CD4-positive, alpha-beta T cell treated with Interleukin-4 for 1 hour (primary cell): ENCODE results near the gene CSH2.

Experiments
- DNase-seq, 2 donors: peaks; one replicate each; pipeline ENCODE4 v3.0.0-alpha.2; 2020 to 2022

The CSH2 gene

DNA sequence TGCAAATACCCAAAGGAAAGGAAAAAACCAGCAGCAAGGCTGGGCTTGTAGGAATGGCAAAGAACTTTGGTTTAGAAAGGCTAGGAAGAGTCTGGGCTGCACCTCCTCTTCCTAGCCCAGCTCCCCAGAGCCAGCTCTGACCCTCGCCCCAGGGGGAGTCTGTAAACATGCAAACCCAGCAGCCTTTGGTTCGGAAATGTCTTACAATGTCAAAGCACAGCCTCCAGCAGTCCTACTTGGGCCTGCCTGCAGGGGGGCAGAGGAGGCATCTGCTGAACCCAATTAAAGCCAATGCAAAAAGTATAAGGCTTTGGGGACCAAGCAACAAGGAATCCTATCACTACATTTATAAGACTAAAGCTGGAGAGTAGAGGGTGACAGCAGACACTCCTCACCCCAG, 41.0 kb downstream of the CSH2 start:
- DNase-seq = no peak

DNA sequence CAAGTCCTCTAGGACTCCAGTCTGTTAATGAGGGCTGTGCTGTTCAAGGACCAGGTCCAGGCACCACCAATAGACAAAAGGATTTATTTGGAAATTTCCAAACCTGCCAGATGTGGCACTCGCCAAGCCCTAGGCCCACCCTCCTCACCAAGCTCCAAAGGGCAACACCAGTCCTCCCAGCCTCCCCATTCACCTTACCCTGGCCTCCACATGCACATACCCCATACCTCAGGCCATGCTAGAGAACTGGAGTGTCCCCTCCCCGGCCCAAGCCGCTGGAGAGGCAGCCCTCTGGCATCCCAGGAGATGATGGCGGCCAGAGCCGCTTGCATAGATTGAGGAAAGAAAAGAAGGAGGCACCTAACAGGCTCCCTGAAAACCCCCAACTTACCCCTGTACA, 41.5 kb downstream of the CSH2 start:
- no peak for DNase-seq

DNA sequence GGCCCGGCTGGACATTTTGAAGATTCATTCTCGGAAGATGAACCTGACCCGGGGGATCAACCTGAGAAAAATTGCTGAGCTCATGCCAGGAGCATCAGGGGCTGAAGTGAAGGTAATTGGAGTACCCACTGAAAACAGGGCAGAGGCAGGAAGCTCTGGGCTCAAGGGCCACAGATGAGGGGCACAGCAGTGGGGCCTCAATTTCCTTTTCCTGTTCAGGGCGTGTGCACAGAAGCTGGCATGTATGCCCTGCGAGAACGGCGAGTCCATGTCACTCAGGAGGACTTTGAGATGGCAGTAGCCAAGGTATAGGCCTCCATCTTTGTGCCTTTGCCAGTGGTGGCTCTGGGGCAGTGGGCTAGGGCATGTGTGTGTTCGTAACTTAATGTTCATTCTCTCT, 42.0 kb downstream of the CSH2 start:
- DNase-seq = no peak

GRCh38 chr17:63830904-63831491, 42.5 kb downstream of the CSH2 start:
- DNase-seq = no peak

DNA sequence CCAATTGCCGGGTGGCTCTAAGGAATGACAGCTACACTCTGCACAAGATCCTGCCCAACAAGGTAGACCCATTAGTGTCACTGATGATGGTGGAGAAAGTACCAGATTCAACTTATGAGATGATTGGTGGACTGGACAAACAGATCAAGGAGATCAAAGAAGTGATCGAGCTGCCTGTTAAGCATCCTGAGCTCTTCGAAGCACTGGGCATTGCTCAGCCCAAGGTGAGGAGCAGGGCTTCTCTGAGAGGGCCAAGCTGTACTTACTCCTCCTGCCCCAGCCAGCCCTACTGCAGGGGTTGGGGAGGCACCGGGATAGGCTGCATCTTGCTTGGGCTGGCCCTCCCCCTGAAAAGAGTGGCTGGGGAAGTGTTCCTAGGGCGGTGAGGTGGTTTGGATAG, 43.2 kb downstream of the CSH2 start:
- no peak for DNase-seq

DNA sequence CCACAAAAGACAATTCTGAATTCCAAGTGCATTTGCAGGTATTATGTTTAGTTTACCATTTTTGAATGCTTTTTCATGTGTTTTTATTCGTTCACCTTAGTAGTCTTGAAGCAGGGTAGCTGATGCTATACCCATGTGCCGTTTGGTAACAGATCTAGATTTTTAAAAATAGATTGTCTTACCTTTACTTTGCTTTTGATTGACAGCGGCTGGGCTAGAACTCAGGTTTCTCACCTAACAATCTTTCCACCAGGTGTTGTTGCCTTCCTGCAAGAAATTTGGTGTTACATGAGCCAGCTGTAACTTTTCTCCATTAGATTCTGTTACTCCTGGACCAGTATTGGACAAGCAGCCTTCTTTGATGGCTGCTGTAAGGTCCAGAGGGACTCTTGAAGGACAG, 44.5 kb downstream of the CSH2 start:
- no peak for DNase-seq

DNA sequence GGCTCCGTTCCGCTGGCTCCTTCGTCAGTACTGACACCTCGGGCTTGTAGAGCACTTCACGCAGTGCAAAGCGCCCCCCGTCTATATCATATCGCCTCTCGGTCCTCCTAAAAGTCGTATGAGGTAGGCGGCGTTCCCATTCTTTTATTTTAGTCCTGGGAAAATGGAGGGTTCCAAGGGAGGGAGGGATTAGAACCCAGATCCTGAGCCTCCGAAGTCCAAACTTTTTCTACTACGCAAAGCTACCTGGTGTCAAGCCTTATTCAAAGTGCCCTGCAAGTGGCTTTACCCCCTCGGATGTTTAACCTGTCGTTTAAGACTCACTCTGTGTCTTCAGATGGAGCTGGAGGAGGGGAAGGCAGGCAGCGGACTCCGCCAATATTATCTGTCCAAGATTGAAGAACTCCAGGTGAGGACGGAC, 45.7 kb downstream of the CSH2 start:
- no peak for DNase-seq

DNA sequence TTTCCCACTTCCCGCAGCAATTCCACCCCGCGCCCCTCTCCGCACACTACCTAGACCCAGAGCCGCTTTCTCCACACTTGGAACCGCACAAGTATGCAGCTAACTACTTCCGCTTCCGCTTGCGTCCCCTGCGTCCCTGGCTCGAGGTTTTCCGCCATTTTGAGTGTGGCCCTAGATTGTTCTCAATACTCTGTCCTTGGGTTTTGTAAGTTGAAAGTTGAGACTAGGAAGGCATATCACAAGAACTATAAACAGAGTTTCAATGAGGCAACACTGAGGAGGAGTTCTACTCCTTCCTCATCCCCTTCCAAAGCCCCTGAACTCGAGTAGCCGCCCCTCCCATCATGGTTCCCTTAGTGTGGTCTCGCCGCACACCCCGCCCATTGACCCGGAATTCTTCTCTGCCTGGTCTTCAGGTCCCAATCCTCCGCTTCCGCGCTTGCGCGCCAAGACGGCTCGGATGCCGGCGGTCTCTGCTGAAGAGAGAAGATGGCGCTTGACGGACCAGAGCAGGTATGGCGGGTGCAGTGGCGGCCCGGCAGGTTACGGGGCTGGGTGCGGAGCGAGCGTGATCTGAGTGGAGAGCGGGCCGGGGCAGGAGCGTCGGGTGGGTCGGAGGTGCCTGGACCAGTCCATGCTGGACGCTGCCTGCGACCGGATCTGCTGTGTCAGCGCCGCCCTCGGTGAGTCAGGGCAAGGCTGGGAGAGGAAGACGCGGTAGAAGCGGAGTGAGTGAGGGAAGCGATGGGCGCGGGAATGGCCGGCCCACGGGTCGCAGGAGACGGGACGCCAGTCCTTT, 46.3 kb downstream of the CSH2 start, which contains the start of the genes FTSJ3 and PSMC5:
FTSJ3 (minus strand) TSS at position 662 of the 799 bp plus-strand sequence. CDS start 761 bp downstream, outside the sequence.
PSMC5 (plus strand) TSS at position 430 of the 799 bp plus-strand sequence; CDS start at position 490, 60 bp downstream.
- peak; percentile 96 for DNase-seq

DNA sequence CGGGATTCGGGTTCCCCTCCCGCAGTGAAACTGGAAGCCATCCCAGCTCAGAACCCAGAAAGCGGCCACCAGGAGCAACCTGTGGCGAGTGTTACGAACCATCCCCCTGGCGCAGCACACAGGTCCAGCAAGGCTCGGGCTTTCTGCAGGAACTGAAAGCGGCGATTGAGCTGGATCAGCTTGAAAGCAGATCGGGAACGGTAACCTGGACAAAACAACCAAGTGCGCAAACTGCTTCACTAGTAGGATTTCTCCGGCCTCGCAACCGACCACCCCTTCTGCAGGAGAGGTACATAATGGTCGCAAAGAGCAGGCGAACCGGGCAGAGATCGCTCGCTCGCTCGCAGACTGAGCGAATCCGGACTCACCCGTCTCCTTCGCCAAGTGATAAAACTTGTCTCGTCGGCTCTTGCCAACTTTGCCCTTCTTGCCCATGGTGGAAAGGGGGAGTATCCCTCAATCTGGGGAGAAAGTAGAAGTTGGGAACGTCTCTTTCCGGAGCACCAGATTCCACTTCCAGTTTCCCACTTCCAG, 46.9 kb downstream of the CSH2 start:
- DNase-seq = no peak

DNA sequence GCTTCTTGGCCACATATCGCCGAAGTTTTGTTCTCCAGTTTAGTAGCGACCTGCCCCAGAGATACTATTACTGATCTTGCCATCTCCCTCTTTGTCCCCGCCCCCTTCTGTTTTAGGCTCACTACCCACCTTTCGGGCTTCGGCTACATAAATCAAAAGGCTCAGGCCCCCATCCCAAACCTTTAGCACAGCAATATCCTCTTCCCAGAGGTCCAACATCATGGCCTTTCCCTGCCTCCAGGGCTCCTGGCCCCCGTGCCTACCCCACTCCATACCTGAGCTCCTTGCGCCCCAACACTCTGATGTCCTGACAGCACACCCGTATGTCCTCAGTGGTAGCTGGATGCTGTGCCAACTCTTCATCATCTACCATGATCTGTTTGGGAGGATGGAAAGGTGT, 49.1 kb downstream of the CSH2 start:
- no peak for DNase-seq

DNA sequence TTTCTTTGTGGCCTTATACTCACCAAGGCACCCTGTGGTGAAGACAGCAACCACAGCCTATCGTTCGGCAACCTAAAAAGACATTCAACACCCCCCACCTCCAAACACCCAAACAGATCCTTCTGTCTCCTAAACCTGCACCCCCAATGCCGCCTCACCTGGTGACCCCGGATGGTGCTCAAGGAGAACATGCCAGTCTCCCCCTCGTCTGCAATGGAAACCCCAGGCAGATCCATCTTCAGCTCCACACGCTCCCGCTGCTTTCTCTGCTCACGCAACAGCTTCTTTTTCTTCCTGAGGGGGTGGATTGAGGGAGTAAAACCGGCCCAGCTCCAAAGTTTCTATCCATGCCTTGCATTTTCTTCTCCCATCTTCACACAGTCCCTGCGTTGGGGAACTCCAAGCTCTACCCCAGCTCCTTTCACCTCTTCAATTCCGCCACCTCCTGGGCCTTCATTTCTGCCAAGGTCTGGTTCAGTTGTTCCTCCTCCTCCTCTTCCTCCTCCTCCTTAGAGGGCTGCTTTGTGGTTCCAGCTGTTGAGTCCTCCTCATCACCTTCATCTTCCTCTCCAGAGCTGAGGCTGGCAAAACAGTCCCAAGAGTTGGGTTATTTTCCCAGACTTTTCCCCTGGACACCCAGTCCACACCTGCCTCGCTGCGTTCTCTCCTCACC, 49.7 kb downstream of the CSH2 start:
- DNase-seq = no peak

- DNase-seq = no peak
Measured at GRCh38 chr17:63822537-63822936, 50.9 kb downstream of the CSH2 start.
